Measurements from ENCODE around the gene ATG2A.

DNA sequence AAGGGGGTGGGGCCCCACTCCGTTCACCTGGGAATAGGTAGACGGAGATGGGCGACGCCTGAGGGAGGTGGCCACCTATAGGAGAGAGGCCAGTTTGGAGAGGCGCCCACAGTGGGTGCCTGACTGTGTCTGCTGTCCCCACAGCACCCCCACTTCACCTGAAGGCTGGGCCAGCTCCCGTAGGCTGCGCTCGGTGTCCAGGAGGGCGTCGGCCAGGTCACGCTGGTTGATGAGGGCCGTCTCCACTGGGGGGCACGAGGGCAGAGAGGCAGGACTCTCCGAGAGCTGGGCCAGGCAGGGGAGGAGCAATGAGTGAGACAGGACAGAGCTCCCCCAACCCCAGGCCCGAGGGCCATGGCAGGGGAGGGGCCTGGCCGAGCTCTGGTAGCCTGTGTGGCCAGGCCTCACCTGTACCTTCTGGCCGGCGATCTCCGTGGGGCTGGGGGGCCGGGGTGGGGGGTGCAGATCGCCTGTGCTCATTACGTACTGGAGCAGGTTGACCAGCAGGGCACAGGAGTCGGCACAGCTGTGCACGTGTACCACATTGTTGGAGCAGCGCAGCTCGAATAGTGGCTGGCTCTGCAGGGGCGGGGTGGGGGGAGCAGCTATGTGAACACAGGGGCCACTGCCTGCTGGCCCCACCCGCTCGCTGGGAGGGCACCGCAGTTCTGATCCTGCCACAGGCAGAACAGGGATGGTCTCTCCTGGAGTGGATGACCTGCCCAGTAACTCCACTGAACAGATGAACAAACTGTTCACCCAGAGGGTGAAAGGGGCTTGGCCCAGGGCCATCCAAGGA is 14.7 kb downstream of the ATG2A start:
- TF ChIP-seq, protein P1, sequence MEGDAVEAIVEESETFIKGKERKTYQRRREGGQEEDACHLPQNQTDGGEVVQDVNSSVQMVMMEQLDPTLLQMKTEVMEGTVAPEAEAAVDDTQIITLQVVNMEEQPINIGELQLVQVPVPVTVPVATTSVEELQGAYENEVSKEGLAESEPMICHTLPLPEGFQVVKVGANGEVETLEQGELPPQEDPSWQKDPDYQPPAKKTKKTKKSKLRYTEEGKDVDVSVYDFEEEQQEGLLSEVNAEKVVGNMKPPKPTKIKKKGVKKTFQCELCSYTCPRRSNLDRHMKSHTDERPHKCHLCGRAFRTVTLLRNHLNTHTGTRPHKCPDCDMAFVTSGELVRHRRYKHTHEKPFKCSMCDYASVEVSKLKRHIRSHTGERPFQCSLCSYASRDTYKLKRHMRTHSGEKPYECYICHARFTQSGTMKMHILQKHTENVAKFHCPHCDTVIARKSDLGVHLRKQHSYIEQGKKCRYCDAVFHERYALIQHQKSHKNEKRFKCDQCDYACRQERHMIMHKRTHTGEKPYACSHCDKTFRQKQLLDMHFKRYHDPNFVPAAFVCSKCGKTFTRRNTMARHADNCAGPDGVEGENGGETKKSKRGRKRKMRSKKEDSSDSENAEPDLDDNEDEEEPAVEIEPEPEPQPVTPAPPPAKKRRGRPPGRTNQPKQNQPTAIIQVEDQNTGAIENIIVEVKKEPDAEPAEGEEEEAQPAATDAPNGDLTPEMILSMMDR (IDR thresholded peaks at IDR 0.05): no peak
- no peak for TF ChIP-seq ZFX (IDR thresholded peaks at IDR 0.05; ENCODE audit: borderline replicate concordance)

Measured in 22Rv1 (cell line).